HK-2 (cell line): ENCODE results near the gene PLCH1.

Experiments
- DNase-seq: peaks from one replicate; pipeline ENCODE4 v3.0.0-alpha.2; 2018; ENCODE audit not compliant: unreplicated experiment

The PLCH1 gene

GRCh38 chr3:155342344-155342743 lies 402.5 kb downstream of the PLCH1 start:
- no peak for DNase-seq

DNA sequence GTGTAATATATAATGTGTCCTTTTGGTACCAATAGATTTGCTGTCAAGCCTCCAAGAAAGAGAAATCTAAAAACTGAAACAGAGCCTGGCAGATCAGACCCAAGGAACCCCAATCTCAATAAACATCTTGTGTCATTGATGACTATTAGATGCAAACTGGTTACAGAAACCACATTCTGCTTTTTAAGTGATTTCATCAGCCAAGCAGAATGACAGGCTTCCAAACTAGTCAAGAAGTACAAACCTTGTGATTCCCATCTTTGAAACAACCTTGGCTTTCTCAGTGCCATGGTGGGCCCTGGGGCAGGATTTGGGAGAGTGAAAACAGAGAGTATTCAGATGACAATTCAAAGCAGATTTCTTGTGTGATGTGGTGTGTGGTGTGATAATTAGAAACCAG lies 405.8 kb downstream of the PLCH1 start:
- DNase-seq = no peak

- no peak for DNase-seq
These were observed 409.0 kb downstream of the PLCH1 start for GRCh38 chr3:155335724-155336354.

GRCh38 chr3:155334914-155335723 lies 409.8 kb downstream of the PLCH1 start:
- DNase-seq = no peak

DNA sequence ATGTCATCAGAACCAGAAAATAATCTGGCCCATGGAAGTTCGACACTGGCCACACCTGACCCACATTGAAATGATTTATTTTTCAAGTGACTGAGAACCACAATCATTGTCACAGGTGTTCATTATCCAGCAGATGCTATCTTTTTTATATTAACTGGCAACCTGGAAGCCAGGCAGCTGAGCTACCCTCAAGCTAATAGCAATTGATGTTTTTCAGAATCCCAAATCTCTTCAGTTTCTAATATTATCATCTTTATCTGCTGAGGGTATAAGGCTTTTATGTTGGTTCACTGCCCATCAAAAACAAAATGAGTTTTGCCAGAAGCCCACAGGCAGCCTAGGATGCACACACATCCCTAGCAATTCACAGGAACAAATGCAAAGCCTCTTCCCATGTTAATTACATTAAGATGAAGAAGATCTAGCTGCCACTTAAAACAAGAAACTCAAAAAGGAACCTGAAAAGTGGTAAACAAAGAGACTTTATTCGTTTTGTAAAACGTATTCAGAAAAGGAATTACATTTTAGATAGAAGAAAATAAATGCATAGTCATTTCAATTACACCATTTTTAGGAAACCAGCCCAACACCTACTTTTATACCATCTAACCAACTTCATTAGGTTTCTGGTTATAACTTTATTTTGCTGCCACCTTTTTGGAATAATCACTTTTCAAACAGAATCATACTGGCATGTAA lies 410.5 kb downstream of the PLCH1 start:
- DNase-seq = no peak

DNA sequence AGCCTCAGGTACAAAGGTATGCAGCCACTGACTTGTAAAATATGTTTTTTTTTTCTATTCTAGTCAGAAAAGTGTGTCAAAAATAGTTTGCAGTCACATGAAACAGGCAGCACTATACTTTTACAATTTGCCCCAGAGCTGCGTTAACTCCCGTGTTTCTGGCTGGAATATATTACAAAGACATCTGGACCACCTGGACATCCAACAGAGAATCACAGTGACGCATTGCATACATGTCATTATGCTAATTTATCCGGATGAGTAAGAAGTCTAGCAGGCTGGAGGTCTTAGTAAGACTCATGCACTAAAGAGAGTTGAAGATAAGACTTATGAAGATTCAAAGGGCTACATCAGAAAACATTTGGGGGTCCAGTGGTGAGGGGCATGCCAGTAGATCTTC lies 412.2 kb downstream of the PLCH1 start:
- DNase-seq = no peak

DNA sequence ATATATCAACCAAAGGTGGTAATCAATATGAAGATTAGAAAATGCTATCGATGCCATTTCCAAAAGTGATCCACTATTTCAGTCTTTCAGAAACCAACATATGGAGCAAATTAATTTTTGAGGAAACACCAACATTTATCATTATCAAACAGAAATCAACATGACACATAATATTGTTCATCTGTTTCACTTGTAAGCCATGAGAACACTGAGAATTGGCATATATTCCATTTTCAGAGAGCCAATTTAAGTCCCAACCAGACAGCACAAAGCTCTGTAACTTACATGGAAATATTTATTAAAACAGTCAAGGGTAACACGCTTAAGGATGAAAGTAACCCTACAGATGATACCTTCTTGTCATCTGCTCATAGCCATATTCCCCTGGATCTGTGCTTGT lies 413.8 kb downstream of the PLCH1 start:
- DNase-seq = no peak

GRCh38 chr3:155330370-155330769 lies 414.5 kb downstream of the PLCH1 start:
- no peak for DNase-seq

DNA sequence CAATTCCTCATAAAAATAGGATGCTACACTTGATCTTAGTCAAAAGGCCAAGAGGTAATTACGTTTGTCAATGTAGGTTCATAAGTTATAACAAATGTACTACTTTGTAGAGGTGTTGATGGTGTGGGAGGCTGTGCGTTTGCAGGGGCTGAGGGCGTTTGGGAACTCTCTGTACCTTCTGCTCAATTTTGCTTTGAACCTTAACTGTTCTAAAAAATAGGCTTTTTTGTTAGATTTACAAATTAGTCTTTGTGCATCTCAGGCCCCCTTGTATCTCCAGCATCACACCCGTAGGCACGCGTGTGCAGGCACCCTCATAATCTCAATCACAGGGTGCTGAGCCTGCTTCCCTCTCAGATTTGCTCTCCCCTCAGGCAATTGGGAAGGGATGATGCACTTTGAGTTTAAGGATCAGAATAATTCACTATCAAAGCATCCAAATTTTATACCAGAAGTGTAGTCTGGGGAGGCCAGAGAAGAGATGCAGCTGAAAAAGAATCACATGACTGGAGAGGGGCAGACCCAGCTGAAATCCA lies 415.3 kb downstream of the PLCH1 start:
- no peak for DNase-seq

DNA sequence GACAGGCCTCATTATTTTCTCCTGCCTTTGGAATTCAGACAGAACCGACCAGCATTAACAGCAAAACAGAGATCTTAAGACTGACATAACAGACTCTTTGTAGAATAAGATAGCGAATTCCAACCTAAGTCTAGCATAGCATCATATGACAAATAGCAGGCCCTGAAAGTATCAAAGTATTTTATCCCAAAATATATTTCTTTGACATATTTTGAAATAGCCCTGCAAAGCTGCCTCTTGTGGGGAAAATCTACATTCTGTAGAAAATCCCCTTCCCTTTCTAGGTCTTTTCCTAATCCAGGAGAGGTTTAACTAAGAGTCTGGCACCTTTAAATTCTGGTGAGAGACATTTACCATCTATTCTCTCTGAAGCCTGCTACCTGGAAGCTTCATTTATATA lies 417.0 kb downstream of the PLCH1 start:
- no peak for DNase-seq

DNA sequence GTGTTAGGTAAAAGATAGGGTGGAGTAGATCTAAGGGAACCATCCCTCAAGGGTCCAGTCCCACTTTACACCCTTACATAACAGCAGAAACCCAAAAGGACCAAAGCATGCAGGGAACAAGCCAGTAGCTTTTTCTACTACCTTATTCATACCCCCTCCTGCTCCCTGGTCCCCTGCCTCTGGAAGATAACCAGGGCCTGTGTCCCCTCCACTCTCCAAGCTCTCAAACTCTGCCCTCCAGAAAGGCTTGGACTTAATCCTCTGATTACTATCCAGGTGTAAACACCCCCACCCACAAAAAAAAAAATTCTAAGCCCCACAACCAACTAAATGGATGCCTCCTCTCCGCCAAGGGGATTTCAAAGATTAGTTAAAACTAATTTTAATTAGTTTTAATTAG lies 417.4 kb downstream of the PLCH1 start:
- DNase-seq = no peak

GRCh38 chr3:155326901-155327300 lies 418.0 kb downstream of the PLCH1 start:
- DNase-seq = no peak

- no peak for DNase-seq
These were observed 418.6 kb downstream of the PLCH1 start for GRCh38 chr3:155326244-155326643.
